Liver (tissue), 9 donors: ENCODE results near the gene SLC44A3. TPM values are rescaled to one million over a fixed set of nuclear protein-coding genes. Genes with fewer than 3 reads are reported as not detected.

ENCODE experiments used
- DNase-seq: peaks from one replicate; pipeline ENCODE4 v3.0.0-alpha.2; 2017; ENCODE audit warnings: low spot score
- H3K27ac ChIP-seq, 2 donors: one replicate each; pipeline ENCODE4 v1.7.0; 2013; ENCODE audit warnings: inconsistent platforms in 2 of 2, low read length in 2 of 2, control low read depth in 1 of 2, low read depth in 1 of 2, mild to moderate bottlenecking in 1 of 2
- H3K27me3 ChIP-seq, 4 donors: one replicate each; pipeline versions ENCODE4 v1.6.1 to v1.7.0; 2013; ENCODE audit warnings: low read length in 3 of 4, inconsistent platforms in 1 of 4, mild to moderate bottlenecking in 1 of 4, moderate library complexity in 1 of 4; ENCODE audit not compliant: control insufficient read depth in 4 of 4, insufficient read depth in 4 of 4
- H3K36me3 ChIP-seq, 4 donors: one replicate each; pipeline versions ENCODE4 v1.6.1 to v1.7.0; 2013; ENCODE audit warnings: low read length in 3 of 4, mild to moderate bottlenecking in 3 of 4, low read depth in 1 of 4, moderate library complexity in 1 of 4; ENCODE audit not compliant: control insufficient read depth in 4 of 4, insufficient read depth in 3 of 4
- H3K4me1 ChIP-seq, 4 donors: one replicate each; pipeline versions ENCODE4 v1.6.1 to v1.7.0; 2013; ENCODE audit warnings: low read length in 3 of 4, mild to moderate bottlenecking in 3 of 4, moderate library complexity in 1 of 4; ENCODE audit not compliant: control insufficient read depth in 4 of 4, insufficient read depth in 4 of 4
- H3K4me3 ChIP-seq, 3 donors: one replicate each; pipeline versions ENCODE4 v1.6.1 to v1.7.0; 2013; ENCODE audit warnings: low read length in 3 of 3, control low read depth in 1 of 3, low read depth in 1 of 3, mild to moderate bottlenecking in 1 of 3
- H3K9ac ChIP-seq, 2 donors: one replicate each; pipeline ENCODE4 v1.7.0; 2013; ENCODE audit warnings: low read length in 2 of 2, mild to moderate bottlenecking in 2 of 2, moderate library complexity in 2 of 2, control low read depth in 1 of 2, low read depth in 1 of 2
- H3K9me3 ChIP-seq, 4 donors: one replicate each; pipeline versions ENCODE4 v1.6.1 to v1.7.0; 2013; ENCODE audit warnings: low read length in 3 of 4; ENCODE audit not compliant: control insufficient read depth in 4 of 4
- ATF3 ChIP-seq: IDR thresholded peaks from 2 replicates; pipeline ENCODE4 v1.6.1; 2016; ENCODE audit warnings: antibody characterized with exemption
- CTCF ChIP-seq: fragments of 150-350 bp; IDR thresholded peaks from 2 replicates; pipeline ENCODE4 v1.5.1; 2017; ENCODE audit warnings: improper control_type of control experiment, low read depth, low read length; ENCODE audit not compliant: missing input control
- EGR1 ChIP-seq, 2 donors: IDR thresholded peaks; 2 replicates each; pipeline ENCODE4 v1.6.1; 2016 to 2018; ENCODE audit warnings: antibody characterized with exemption in 2 of 2, low read depth in 2 of 2
- GABPA ChIP-seq, 2 donors: IDR thresholded peaks in 1 of 2; conservative IDR thresholded peaks in 1 of 2; 2 replicates each; pipeline ENCODE4 v1.6.1; 2016; ENCODE audit warnings: antibody characterized with exemption in 2 of 2, mild to moderate bottlenecking in 1 of 2, moderate library complexity in 1 of 2
- JUND ChIP-seq, 2 donors: IDR thresholded peaks; 2 replicates each; pipeline ENCODE4 v1.6.1; 2016; ENCODE audit warnings: antibody characterized with exemption in 2 of 2
- MAX ChIP-seq: IDR thresholded peaks from 2 replicates; pipeline ENCODE4 v1.6.1; 2016; ENCODE audit warnings: antibody characterized with exemption
- REST ChIP-seq: IDR thresholded peaks from 2 replicates; pipeline ENCODE4 v1.6.1; 2016; ENCODE audit warnings: antibody characterized with exemption, mild to moderate bottlenecking
- RXRA ChIP-seq, 2 donors: IDR thresholded peaks; 2 replicates each; pipeline ENCODE4 v1.6.1; 2017 to 2018; ENCODE audit warnings: antibody characterized with exemption in 2 of 2, mild to moderate bottlenecking in 1 of 2
- SP1 ChIP-seq: IDR thresholded peaks from 2 replicates; pipeline ENCODE4 v1.6.1; 2018; ENCODE audit warnings: antibody characterized with exemption, mild to moderate bottlenecking
- YY1 ChIP-seq: IDR thresholded peaks from 2 replicates; pipeline ENCODE4 v1.6.1; 2016; ENCODE audit warnings: antibody characterized with exemption, mild to moderate bottlenecking
- WGBS: extraction: QIAGEN DNeasy Blood & Tissue Kit; methylation state at CpG from one replicate; pipeline ENCODE4 v1.1.7; 2013; 5-methylcytosine and 5-hydroxymethylcytosine counted together
- polyA plus RNA-seq, 2 donors: library from polyadenylated mRNA; stranded (reverse) in 1 of 2; unstranded in 1 of 2; fragments of 200-250 nt in 1 of 2; fragments of >200 nt in 1 of 2; fragmentation: Nextera tagmentation in 1 of 2; extraction: Ambion mirVana in 1 of 2; gene quantifications; one replicate each; pipeline versions ENCODE4 v1.2.1 to v1.2.3, GENCODE V29; 2013 to 2015
- total RNA-seq, 2 donors: library from RNA; depleted of rRNA; stranded (reverse); fragments of >200 nt; gene quantifications; one replicate each; pipeline ENCODE4 v1.2.3, GENCODE V29; 2014
- TF ChIP-seq, protein P1 (sequence below): IDR thresholded peaks from 2 replicates; pipeline ENCODE4 v1.6.1; 2016; ENCODE audit warnings: antibody characterized with exemption
- donor health status: healthy.
- donor health status: healthy.
- donor health status: healthy.
- donor health status: healthy.
- donor health status: healthy.

Gene SLC44A3
- total and polyA plus RNA-seq, 4 donors: 2.4 to 2.8 (median 2.7) TPM

DNA sequence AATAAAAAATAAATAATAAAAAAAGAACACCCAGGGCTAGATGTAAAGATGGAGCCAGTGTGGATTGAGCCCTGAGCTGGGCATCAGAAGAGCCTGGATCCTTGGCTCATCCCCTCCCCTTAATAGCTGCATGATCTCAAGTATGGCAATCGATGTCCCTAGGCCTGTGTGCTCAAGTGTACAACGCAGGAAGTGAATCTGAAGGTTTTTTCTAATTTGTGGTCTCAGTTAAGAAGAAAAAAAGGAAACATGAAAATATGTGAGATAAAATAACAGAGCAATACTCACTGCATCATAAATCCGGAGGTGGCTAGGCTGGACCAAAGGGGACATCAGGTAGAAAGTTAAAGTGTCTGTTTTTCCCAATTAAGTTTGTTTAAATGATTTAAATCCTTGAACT, 47.3 kb upstream of the SLC44A3 start:
- Histone ChIP-seq H3K4me1 (no peaks in the 10 kb centered on the region), H3K9me3 (peaks cover 0 to 3% (median under 1%) of the 10 kb centered on the region in 4 donors), H3K36me3 (no peaks in the 10 kb centered on the region), H3K4me3 (no peak overlapping the region), H3K27ac (no peak overlapping the region), H3K9ac (no peak overlapping the region), H3K27me3 (no peaks in the 10 kb centered on the region)
- no peak for TF ChIP-seq JUND (IDR thresholded peaks at IDR 0.05)
- TF ChIP-seq, protein P1, sequence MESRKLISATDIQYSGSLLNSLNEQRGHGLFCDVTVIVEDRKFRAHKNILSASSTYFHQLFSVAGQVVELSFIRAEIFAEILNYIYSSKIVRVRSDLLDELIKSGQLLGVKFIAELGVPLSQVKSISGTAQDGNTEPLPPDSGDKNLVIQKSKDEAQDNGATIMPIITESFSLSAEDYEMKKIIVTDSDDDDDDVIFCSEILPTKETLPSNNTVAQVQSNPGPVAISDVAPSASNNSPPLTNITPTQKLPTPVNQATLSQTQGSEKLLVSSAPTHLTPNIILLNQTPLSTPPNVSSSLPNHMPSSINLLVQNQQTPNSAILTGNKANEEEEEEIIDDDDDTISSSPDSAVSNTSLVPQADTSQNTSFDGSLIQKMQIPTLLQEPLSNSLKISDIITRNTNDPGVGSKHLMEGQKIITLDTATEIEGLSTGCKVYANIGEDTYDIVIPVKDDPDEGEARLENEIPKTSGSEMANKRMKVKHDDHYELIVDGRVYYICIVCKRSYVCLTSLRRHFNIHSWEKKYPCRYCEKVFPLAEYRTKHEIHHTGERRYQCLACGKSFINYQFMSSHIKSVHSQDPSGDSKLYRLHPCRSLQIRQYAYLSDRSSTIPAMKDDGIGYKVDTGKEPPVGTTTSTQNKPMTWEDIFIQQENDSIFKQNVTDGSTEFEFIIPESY: no peak
- no peak for TF ChIP-seq YY1
- no peak for TF ChIP-seq MAX
- TF ChIP-seq CTCF: no peak
- WGBS: 83% methylated on average over 3 of the region's 3 CpGs
- no peak for DNase-seq

GRCh38 chr1:94773296-94773809, 46.8 kb upstream of the SLC44A3 start:
- 82% methylated on average over 6 of the region's 6 CpGs for WGBS
- H3K27ac ChIP-seq: no peak overlapping the region
- DNase-seq: no peak
- H3K4me3 ChIP-seq: no peak overlapping the region
- no peaks in the 10 kb centered on the region for H3K36me3 ChIP-seq
- TF ChIP-seq EGR1 (IDR thresholded peaks at IDR 0.05; ENCODE audit: low read depth in 2 of 2): no peak
- no peak for TF ChIP-seq ATF3
- no peak for TF ChIP-seq REST
- H3K27me3 ChIP-seq: no peaks in the 10 kb centered on the region
- peaks cover 0 to 3% (median under 1%) of the 10 kb centered on the region in 4 donors for H3K9me3 ChIP-seq
- H3K4me1 ChIP-seq: no peaks in the 10 kb centered on the region
- H3K9ac ChIP-seq: no peak overlapping the region

GRCh38 chr1:94773931-94774422, 46.2 kb upstream of the SLC44A3 start:
- no peaks in the 10 kb centered on the region for H3K36me3 ChIP-seq
- no peak for DNase-seq
- no peaks in the 10 kb centered on the region for H3K4me1 ChIP-seq
- no peak overlapping the region for H3K4me3 ChIP-seq
- no peak overlapping the region for H3K27ac ChIP-seq
- H3K9ac ChIP-seq: no peak overlapping the region
- whole genome bisulfite sequencing: 70% methylated on average over 8 of the region's 8 CpGs
- no peaks in the 10 kb centered on the region for H3K27me3 ChIP-seq
- H3K9me3 ChIP-seq: peaks cover 0 to 3% (median under 1%) of the 10 kb centered on the region in 4 donors
- no peak for TF ChIP-seq RXRA (IDR thresholded peaks at IDR 0.05)
- no peak for TF ChIP-seq YY1
- TF ChIP-seq GABPA (IDR thresholded peaks at IDR 0.05 in 1 of 2, conservative IDR thresholded peaks at IDR 0.05 in 1 of 2): no peak
- no peak for TF ChIP-seq SP1
- no peak for TF ChIP-seq CTCF
- TF ChIP-seq REST: no peak
- no peak for TF ChIP-seq JUND (IDR thresholded peaks at IDR 0.05)
